HG03565 (cell line): ENCODE measurements around the gene ZCCHC9.
"Not testable (repeated sequence)": the region's sequence is repeated elsewhere in the genome, so short reads cannot be mapped to it uniquely, and the experiment has no call there.

Source experiments
- ATAC-seq: cut with Tn5 transposase; IDR thresholded peaks from one replicate; pipeline ENCODE4 v1.9.1; 2021; ENCODE audit warnings: mild to moderate bottlenecking, moderate library complexity; ENCODE audit not compliant: unreplicated experiment

The ZCCHC9 gene

GRCh38 chr5:81303563-81303962 is 2.2 kb downstream of the ZCCHC9 start:
- no peak for ATAC-seq

- no peak for ATAC-seq
Measured at GRCh38 chr5:81305785-81306184, 4.4 kb downstream of the ZCCHC9 start.

GRCh38 chr5:81308836-81309235 is 7.4 kb downstream of the ZCCHC9 start:
- ATAC-seq: no peak

GRCh38 chr5:81310402-81311063 is 9.1 kb downstream of the ZCCHC9 start:
- ATAC-seq: no peak

- no peak for ATAC-seq
Measured at GRCh38 chr5:81313278-81313677, 11.9 kb downstream of the ZCCHC9 start.

GRCh38 chr5:81313686-81314085 is 12.3 kb downstream of the ZCCHC9 start:
- ATAC-seq: no peak

GRCh38 chr5:81314581-81314980 is 13.2 kb downstream of the ZCCHC9 start:
- no peak for ATAC-seq

- no peak for ATAC-seq
Measured at GRCh38 chr5:81315336-81315735, 13.9 kb downstream of the ZCCHC9 start.

- no peak for ATAC-seq
Measured at GRCh38 chr5:81315830-81316229, 14.4 kb downstream of the ZCCHC9 start.

GRCh38 chr5:81316571-81316970 is 15.2 kb downstream of the ZCCHC9 start:
- ATAC-seq: no peak

- no peak for ATAC-seq
Measured at GRCh38 chr5:81317536-81317935, 16.1 kb downstream of the ZCCHC9 start.

- no peak for ATAC-seq
Measured at GRCh38 chr5:81326554-81326953, 25.2 kb downstream of the ZCCHC9 start.

- ATAC-seq: no peak
Measured at GRCh38 chr5:81334304-81335061, 33.1 kb downstream of the ZCCHC9 start.

GRCh38 chr5:81335946-81336345 is 34.6 kb downstream of the ZCCHC9 start:
- ATAC-seq: no peak

GRCh38 chr5:81336556-81336955 is 35.2 kb downstream of the ZCCHC9 start:
- ATAC-seq: no peak

- no peak for ATAC-seq
Measured at GRCh38 chr5:81337803-81338202, 36.4 kb downstream of the ZCCHC9 start.

GRCh38 chr5:81338213-81338612 is 36.8 kb downstream of the ZCCHC9 start:
- not testable (repeated sequence) for ATAC-seq

- ATAC-seq: no peak
Measured at GRCh38 chr5:81344736-81345135, 43.3 kb downstream of the ZCCHC9 start.

GRCh38 chr5:81345411-81346003 is 44.1 kb downstream of the ZCCHC9 start:
- ATAC-seq: no peak

- no peak for ATAC-seq
Measured at GRCh38 chr5:81349161-81349560, 47.8 kb downstream of the ZCCHC9 start.

GRCh38 chr5:81350507-81350906 is 49.1 kb downstream of the ZCCHC9 start:
- no peak for ATAC-seq

- ATAC-seq: no peak
Measured at GRCh38 chr5:81353189-81353588, 51.8 kb downstream of the ZCCHC9 start.
